ENCODE results near the gene ARHGDIA. TPM values are rescaled to one million over a fixed set of nuclear protein-coding genes. Genes with fewer than 3 reads are reported as not detected.
A peak's percentile ranks its signal among the peaks of the same experiment; 100 is the strongest.

Gene ARHGDIA
- total and polyA plus RNA-seq, 4 donors, result 46.6 to 319 (median 238) TPM

- WGBS (ENCODE audit: insufficient coverage), result 10% methylated on average over 65 of the region's 69 CpGs
- H3K36me3 ChIP-seq (ENCODE audit: control insufficient read depth, insufficient read depth, low read length), result peaks cover 71% of the 10 kb centered on the region
- peaks cover 24% of the 10 kb centered on the region for H3K4me1 ChIP-seq (ENCODE audit: control insufficient read depth, insufficient read depth, low read length)
- no peaks in the 10 kb centered on the region for H3K27me3 ChIP-seq (ENCODE audit: control insufficient read depth, insufficient read depth, low read length)
- H3K4me3 ChIP-seq (ENCODE audit: low read depth, low read length), result peak overlapping the region; percentile 51
- H3K27ac ChIP-seq (ENCODE audit: low read depth, low read length), result peak overlapping the region; percentile 3
- no peaks in the 10 kb centered on the region for H3K9me3 ChIP-seq (ENCODE audit: control insufficient read depth, insufficient read depth, low read length)
- no peak for DNase-seq (ENCODE audit: low read depth in 4 of 6, low spot score in 6 of 6)
Observed at GRCh38 chr17:81890447-81891302, 19.5 kb upstream of the ARHGDIA start.

GRCh38 chr17:81889602-81890001, 18.5 kb upstream of the ARHGDIA start:
- H3K4me1 ChIP-seq (ENCODE audit: control insufficient read depth, insufficient read depth, low read length), result peaks cover 24% of the 10 kb centered on the region
- no peak for DNase-seq (ENCODE audit: low read depth in 4 of 6, low spot score in 6 of 6)
- no peak overlapping the region for H3K4me3 ChIP-seq (ENCODE audit: low read depth, low read length)
- no peaks in the 10 kb centered on the region for H3K27me3 ChIP-seq (ENCODE audit: control insufficient read depth, insufficient read depth, low read length)
- no peak overlapping the region for H3K27ac ChIP-seq (ENCODE audit: low read depth, low read length)
- no peaks in the 10 kb centered on the region for H3K9me3 ChIP-seq (ENCODE audit: control insufficient read depth, insufficient read depth, low read length)
- peaks cover 71% of the 10 kb centered on the region for H3K36me3 ChIP-seq (ENCODE audit: control insufficient read depth, insufficient read depth, low read length)
- WGBS (ENCODE audit: insufficient coverage), result 86% methylated on average over 7 of the region's 9 CpGs

GRCh38 chr17:81888988-81889595, 18.0 kb upstream of the ARHGDIA start:
- 97% methylated on average over 16 of the region's 16 CpGs for WGBS (ENCODE audit: insufficient coverage)
- no peak for DNase-seq (ENCODE audit: low read depth in 4 of 6, low spot score in 6 of 6)
- Histone ChIP-seq H3K27ac (ENCODE audit: low read depth, low read length) (no peak overlapping the region), H3K4me1 (ENCODE audit: control insufficient read depth, insufficient read depth, low read length) (peaks cover 24% of the 10 kb centered on the region), H3K4me3 (ENCODE audit: low read depth, low read length) (no peak overlapping the region), H3K36me3 (ENCODE audit: control insufficient read depth, insufficient read depth, low read length) (peaks cover 71% of the 10 kb centered on the region), H3K27me3 (ENCODE audit: control insufficient read depth, insufficient read depth, low read length) (no peaks in the 10 kb centered on the region), H3K9me3 (ENCODE audit: control insufficient read depth, insufficient read depth, low read length) (no peaks in the 10 kb centered on the region)

- no peaks in the 10 kb centered on the region for H3K27me3 ChIP-seq (ENCODE audit: control insufficient read depth, insufficient read depth, low read length)
- no peak for DNase-seq (ENCODE audit: low read depth in 4 of 6, low spot score in 6 of 6)
- peaks cover 73% of the 10 kb centered on the region for H3K36me3 ChIP-seq (ENCODE audit: control insufficient read depth, insufficient read depth, low read length)
- no peaks in the 10 kb centered on the region for H3K9me3 ChIP-seq (ENCODE audit: control insufficient read depth, insufficient read depth, low read length)
- H3K27ac ChIP-seq (ENCODE audit: low read depth, low read length), result no peak overlapping the region
- no peak overlapping the region for H3K4me3 ChIP-seq (ENCODE audit: low read depth, low read length)
- H3K4me1 ChIP-seq (ENCODE audit: control insufficient read depth, insufficient read depth, low read length), result peaks cover 24% of the 10 kb centered on the region
- 94% methylated on average over 41 of the region's 44 CpGs for WGBS (ENCODE audit: insufficient coverage)
Observed at GRCh38 chr17:81888105-81888987, 17.2 kb upstream of the ARHGDIA start.

- H3K27me3 ChIP-seq (ENCODE audit: control insufficient read depth, insufficient read depth, low read length), result no peaks in the 10 kb centered on the region
- H3K36me3 ChIP-seq (ENCODE audit: control insufficient read depth, insufficient read depth, low read length), result peaks cover 88% of the 10 kb centered on the region
- H3K4me3 ChIP-seq (ENCODE audit: low read depth, low read length), result no peak overlapping the region
- no peak overlapping the region for H3K27ac ChIP-seq (ENCODE audit: low read depth, low read length)
- 93% methylated on average over 11 of the region's 11 CpGs for WGBS (ENCODE audit: insufficient coverage)
- H3K9me3 ChIP-seq (ENCODE audit: control insufficient read depth, insufficient read depth, low read length), result no peaks in the 10 kb centered on the region
- peaks cover 14% of the 10 kb centered on the region for H3K4me1 ChIP-seq (ENCODE audit: control insufficient read depth, insufficient read depth, low read length)
- no peak for DNase-seq (ENCODE audit: low read depth in 4 of 6, low spot score in 6 of 6)
Observed at GRCh38 chr17:81885869-81886548, 14.9 kb upstream of the ARHGDIA start.

- Histone ChIP-seq H3K27ac (ENCODE audit: low read depth, low read length) (no peak overlapping the region), H3K36me3 (ENCODE audit: control insufficient read depth, insufficient read depth, low read length) (peaks cover 90% of the 10 kb centered on the region), H3K4me3 (ENCODE audit: low read depth, low read length) (no peak overlapping the region), H3K4me1 (ENCODE audit: control insufficient read depth, insufficient read depth, low read length) (peaks cover 11% of the 10 kb centered on the region), H3K27me3 (ENCODE audit: control insufficient read depth, insufficient read depth, low read length) (no peaks in the 10 kb centered on the region), H3K9me3 (ENCODE audit: control insufficient read depth, insufficient read depth, low read length) (no peaks in the 10 kb centered on the region)
- no peak for DNase-seq (ENCODE audit: low read depth in 4 of 6, low spot score in 6 of 6)
- 93% methylated on average over 10 of the region's 10 CpGs for WGBS (ENCODE audit: insufficient coverage)
Observed at GRCh38 chr17:81885454-81885853, 14.3 kb upstream of the ARHGDIA start.

DNA sequence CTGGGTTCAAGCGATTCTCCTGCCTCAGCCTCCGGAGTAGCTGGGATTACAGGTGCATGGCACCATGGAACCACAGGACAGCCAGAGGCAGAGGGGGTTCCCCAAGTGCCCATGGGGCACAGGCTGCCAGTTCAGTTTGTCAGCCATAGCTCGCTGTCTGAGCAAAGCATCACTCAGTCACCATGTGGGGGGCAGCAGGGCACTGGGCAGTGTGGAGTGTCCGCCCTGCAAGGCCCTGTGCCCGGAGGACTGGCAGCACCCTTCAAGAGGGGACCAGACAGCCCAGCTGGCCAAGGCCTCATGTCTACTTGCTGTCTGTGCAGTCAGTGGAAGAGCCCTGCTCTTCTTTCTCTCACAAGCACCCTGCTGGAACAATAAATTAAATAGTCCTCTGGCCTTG, 13.8 kb upstream of the ARHGDIA start:
- peaks cover 92% of the 10 kb centered on the region for H3K36me3 ChIP-seq (ENCODE audit: control insufficient read depth, insufficient read depth, low read length)
- WGBS (ENCODE audit: insufficient coverage), result 98% methylated on average over 5 of the region's 5 CpGs
- H3K4me3 ChIP-seq (ENCODE audit: low read depth, low read length), result no peak overlapping the region
- no peaks in the 10 kb centered on the region for H3K9me3 ChIP-seq (ENCODE audit: control insufficient read depth, insufficient read depth, low read length)
- H3K4me1 ChIP-seq (ENCODE audit: control insufficient read depth, insufficient read depth, low read length), result peaks cover 8% of the 10 kb centered on the region
- no peak overlapping the region for H3K27ac ChIP-seq (ENCODE audit: low read depth, low read length)
- no peaks in the 10 kb centered on the region for H3K27me3 ChIP-seq (ENCODE audit: control insufficient read depth, insufficient read depth, low read length)
- no peak for DNase-seq (ENCODE audit: low read depth in 4 of 6, low spot score in 6 of 6)

DNA sequence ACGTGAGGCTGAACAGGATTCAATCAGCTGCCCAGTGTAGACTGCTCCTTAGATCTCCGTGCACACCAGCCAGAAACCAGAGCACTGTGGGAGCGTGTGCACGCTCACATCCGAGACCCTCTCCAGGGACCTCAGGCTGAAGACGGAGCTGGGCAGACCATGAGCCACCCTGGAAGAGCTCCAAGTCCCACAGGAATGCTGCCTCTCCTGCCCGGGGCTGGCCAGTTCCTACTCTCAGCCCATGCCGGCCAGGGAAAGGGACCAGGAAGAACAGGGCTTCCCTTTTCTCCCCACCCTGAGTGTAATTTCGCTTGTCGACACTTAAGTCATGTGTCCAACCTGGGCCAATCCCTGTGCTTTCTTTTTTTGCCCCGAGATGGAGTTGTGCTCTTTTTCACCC, 13.4 kb upstream of the ARHGDIA start:
- Histone ChIP-seq H3K27me3 (ENCODE audit: control insufficient read depth, insufficient read depth, low read length) (no peaks in the 10 kb centered on the region), H3K27ac (ENCODE audit: low read depth, low read length) (no peak overlapping the region), H3K36me3 (ENCODE audit: control insufficient read depth, insufficient read depth, low read length) (peaks cover 92% of the 10 kb centered on the region), H3K9me3 (ENCODE audit: control insufficient read depth, insufficient read depth, low read length) (no peaks in the 10 kb centered on the region), H3K4me1 (ENCODE audit: control insufficient read depth, insufficient read depth, low read length) (peaks cover 3% of the 10 kb centered on the region), H3K4me3 (ENCODE audit: low read depth, low read length) (no peak overlapping the region)
- WGBS (ENCODE audit: insufficient coverage), result 87% methylated on average over 10 of the region's 11 CpGs
- DNase-seq (ENCODE audit: low read depth in 4 of 6, low spot score in 6 of 6), result no peak

- no peaks in the 10 kb centered on the region for H3K27me3 ChIP-seq (ENCODE audit: control insufficient read depth, insufficient read depth, low read length)
- no peak overlapping the region for H3K27ac ChIP-seq (ENCODE audit: low read depth, low read length)
- no peaks in the 10 kb centered on the region for H3K4me1 ChIP-seq (ENCODE audit: control insufficient read depth, insufficient read depth, low read length)
- DNase-seq (ENCODE audit: low read depth in 4 of 6, low spot score in 6 of 6), result no peak
- H3K4me3 ChIP-seq (ENCODE audit: low read depth, low read length), result no peak overlapping the region
- peaks cover 52% of the 10 kb centered on the region for H3K36me3 ChIP-seq (ENCODE audit: control insufficient read depth, insufficient read depth, low read length)
- WGBS (ENCODE audit: insufficient coverage), result 97% methylated on average over 3 of the region's 5 CpGs
- no peaks in the 10 kb centered on the region for H3K9me3 ChIP-seq (ENCODE audit: control insufficient read depth, insufficient read depth, low read length)
Observed at GRCh38 chr17:81879121-81879520, 8.0 kb upstream of the ARHGDIA start.

All from spinal cord (tissue), 10 donors.